ENCODE data around the gene PRKCB. TPM values are rescaled to one million over a fixed set of nuclear protein-coding genes. Genes with fewer than 3 reads are reported as not detected.

PRKCB gene
- total RNA-seq, 4 donors from 2014 or later, result 2.0 to 8.6 (median 4.0) TPM

DNA sequence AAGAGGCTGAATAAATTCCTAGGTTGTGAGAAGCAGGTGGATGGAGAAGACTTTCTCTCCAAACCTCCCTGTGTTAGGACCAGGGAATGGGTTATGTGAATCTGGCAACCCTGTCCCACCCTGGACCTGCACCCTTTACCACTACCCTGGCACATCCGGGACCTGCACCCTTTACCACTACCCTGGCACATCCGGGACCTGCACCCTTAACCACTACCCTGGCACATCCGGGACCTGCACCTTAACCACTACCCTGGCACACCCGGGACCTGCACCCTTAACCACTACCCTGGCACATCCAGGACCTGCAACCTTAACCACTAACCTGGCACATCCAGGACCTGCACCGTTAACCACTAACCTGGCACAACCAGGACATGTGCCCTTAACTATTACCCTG, 213.3 kb downstream of the PRKCB start:
- H3K9me3 ChIP-seq, result no peaks in the 10 kb centered on the region
- intact Hi-C loops (cut with DNase I), result no loop called here
- 89 to 92% methylated on average over 5 of the region's 5 CpGs for WGBS, 2 donors
- H3K4me3 ChIP-seq (replicated peaks in 1 of 3), result no peak overlapping the region
- no peak overlapping the region for H3K27ac ChIP-seq
- DNase-seq, result no peak
- no peaks in the 10 kb centered on the region for H3K36me3 ChIP-seq
- H3K27me3 ChIP-seq, result no peaks in the 10 kb centered on the region
- TF ChIP-seq, protein P1, sequence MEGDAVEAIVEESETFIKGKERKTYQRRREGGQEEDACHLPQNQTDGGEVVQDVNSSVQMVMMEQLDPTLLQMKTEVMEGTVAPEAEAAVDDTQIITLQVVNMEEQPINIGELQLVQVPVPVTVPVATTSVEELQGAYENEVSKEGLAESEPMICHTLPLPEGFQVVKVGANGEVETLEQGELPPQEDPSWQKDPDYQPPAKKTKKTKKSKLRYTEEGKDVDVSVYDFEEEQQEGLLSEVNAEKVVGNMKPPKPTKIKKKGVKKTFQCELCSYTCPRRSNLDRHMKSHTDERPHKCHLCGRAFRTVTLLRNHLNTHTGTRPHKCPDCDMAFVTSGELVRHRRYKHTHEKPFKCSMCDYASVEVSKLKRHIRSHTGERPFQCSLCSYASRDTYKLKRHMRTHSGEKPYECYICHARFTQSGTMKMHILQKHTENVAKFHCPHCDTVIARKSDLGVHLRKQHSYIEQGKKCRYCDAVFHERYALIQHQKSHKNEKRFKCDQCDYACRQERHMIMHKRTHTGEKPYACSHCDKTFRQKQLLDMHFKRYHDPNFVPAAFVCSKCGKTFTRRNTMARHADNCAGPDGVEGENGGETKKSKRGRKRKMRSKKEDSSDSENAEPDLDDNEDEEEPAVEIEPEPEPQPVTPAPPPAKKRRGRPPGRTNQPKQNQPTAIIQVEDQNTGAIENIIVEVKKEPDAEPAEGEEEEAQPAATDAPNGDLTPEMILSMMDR (IDR thresholded peaks at IDR 0.05), result no peak
- TF ChIP-seq POLR2A (IDR thresholded peaks at IDR 0.05), result no peak
- no peaks in the 10 kb centered on the region for H3K4me1 ChIP-seq

DNA sequence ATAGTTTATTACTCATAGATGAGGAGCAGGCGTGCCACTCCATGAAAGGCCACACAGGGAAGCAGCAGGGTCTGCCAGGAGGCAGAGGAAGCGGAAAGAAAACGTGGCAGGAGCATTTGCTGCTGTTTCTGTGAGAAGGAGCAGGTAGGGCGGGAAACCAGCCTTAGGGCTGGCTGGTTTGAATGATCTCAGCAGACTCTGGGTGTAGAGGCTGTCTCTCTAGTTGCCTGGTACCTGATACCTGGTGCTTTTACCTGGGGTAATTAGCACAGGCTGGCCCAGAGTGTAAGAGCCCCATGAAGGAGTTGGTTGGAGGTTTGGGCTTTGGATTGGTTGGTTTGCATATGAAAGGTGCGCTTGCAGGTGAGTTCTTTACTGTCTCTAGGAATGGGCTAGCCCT, 215.3 kb downstream of the PRKCB start:
- Histone ChIP-seq H3K27ac (no peak overlapping the region), H3K9me3 (no peaks in the 10 kb centered on the region), H3K27me3 (no peaks in the 10 kb centered on the region), H3K4me1 (no peaks in the 10 kb centered on the region), H3K36me3 (no peaks in the 10 kb centered on the region), H3K4me3 (replicated peaks in 1 of 3) (no peak overlapping the region)
- TF ChIP-seq, protein P1 (IDR thresholded peaks at IDR 0.05), result no peak
- TF ChIP-seq POLR2A (IDR thresholded peaks at IDR 0.05), result no peak
- 64 to 72% methylated on average over 5 of the region's 5 CpGs for WGBS, 2 donors
- intact Hi-C loops (cut with DNase I), result no loop called here
- DNase-seq, result no peak

DNA sequence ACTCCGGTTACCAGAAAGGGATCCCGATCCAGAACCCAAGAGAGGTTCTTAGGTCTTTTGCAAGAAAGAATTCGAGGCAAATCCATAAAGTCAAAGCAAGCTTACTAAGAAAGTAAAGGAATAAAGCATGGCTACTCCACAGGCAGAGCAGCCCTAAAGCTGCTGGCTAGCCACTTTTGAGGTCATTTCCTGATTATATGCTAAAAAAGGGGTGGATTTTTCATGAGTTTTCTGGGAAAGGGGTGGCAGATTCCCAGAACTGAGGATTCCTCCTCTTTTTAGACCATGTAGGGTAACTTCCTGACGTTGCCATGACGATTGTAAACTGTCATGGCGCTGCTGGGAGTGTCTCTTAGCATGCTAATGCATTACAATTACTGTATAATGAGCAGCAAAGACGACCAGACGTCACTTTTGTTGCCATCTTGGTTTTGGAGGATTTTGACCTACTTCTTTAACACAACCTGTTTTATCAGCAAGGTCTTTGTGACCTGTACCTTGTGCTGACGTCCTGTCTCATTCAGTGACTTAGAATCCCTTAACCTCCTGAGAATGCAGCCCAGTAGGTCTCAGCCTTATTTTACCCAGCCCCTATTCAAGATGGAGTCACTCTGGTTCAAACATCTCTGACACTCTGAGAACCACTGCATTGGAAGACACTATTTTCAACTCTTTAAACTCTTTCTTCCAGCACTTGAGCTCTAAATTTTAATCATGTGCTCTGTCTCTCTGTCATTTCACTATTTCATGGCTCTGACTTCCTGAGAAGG, 216.7 kb downstream of the PRKCB start:
- TF ChIP-seq POLR2A (IDR thresholded peaks at IDR 0.05), result no peak
- TF ChIP-seq, protein P1 (IDR thresholded peaks at IDR 0.05), result no peak
- H3K4me3 ChIP-seq (replicated peaks in 1 of 3), result no peak overlapping the region
- no peaks in the 10 kb centered on the region for H3K27me3 ChIP-seq
- H3K9me3 ChIP-seq, result no peaks in the 10 kb centered on the region
- H3K36me3 ChIP-seq, result no peaks in the 10 kb centered on the region
- no peaks in the 10 kb centered on the region for H3K4me1 ChIP-seq
- intact Hi-C loops (cut with DNase I), result no loop called here
- H3K27ac ChIP-seq, result no peak overlapping the region
- DNase-seq, result no peak
- WGBS, 2 donors, result 70 to 83% methylated on average over 9 of the region's 9 CpGs

DNA sequence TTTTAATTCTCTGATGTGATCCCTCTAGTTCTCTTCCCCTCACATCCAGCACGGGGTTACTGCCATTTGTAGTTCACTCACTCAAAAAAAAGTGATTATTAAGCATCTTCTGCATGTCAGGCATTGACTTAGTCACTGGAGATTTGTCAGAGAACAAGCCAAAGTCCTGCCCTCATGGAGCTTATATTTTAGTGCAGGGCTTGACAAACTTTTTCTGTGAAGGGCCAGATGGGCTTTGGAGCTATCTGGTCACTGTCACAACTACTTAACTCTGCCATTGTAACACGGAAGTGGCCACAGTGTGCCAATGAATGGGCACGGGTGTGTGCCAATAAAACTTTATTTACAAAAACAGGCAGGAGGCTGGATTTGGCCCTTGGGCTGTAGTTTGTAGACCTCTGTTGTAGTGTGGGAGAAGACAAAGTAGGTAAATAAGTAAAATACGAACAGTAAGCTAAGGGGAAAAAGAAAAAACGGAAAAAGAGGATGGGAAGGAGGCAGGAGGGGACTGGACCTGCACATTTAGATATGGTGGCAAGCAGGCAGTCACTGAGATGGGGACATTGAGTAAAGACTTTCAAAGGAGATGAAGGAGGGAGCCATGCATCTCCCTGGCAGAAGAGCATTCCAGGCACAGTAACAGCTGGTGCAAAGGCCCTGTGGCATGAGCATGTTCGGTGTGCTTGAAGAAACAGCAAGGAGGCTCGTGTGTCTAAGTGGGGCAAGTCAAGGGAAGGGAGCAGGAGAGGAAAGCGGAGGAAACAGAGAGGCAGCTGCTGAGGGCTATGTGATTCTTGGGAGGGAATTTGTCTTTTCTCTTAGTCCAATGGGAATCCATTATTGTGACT, 217.5 kb downstream of the PRKCB start:
- no peaks in the 10 kb centered on the region for H3K9me3 ChIP-seq
- H3K27me3 ChIP-seq, result no peaks in the 10 kb centered on the region
- no peak overlapping the region for H3K4me3 ChIP-seq (replicated peaks in 1 of 3)
- TF ChIP-seq POLR2A (IDR thresholded peaks at IDR 0.05), result no peak
- TF ChIP-seq, protein P1 (IDR thresholded peaks at IDR 0.05), result no peak
- 88 to 91% methylated on average over 8 of the region's 8 CpGs for WGBS, 2 donors
- DNase-seq, result no peak
- H3K27ac ChIP-seq, result no peak overlapping the region
- H3K36me3 ChIP-seq, result no peaks in the 10 kb centered on the region
- intact Hi-C loops (cut with DNase I), result no loop called here
- no peaks in the 10 kb centered on the region for H3K4me1 ChIP-seq

Measured in thyroid gland (tissue), 4 donors.